ENCODE results near the gene COPS6.

The COPS6 gene

GRCh38 chr7:100088621-100089457 is at the start of gene COPS6:
Gene COPS6 (plus strand): TSS chr7:100088969. CDS start chr7:100088991, 22 bp downstream.
- DNase-seq (ENCODE audit: low read depth in 3 of 3, low spot score in 1 of 3) = peak; percentile 63 to 90 (median 73)

DNA sequence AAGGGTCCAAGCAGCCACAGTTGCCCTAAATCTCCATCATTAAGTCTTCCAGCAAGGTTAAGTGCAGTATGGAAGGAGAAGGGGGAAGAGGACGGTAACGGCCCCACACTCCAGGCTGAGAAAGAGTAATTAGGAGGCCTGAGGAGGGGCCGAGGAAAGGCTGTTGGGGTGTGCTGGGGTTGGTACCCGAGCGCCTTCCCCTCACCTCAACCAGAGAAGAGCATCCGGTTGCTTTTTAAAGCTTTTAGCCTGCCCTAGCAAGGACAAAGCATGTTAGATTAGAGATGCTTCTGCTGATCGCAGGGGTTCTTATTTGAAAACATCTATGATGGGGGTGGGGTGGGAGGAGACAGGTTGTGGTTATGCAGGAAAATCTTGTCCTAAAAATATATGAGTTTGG is 48.2 kb upstream of the COPS6 start:
- no peak for DNase-seq (ENCODE audit: low read depth in 3 of 3, low spot score in 1 of 3)

- no peak for DNase-seq (ENCODE audit: low read depth in 3 of 3, low spot score in 1 of 3)
These were observed 44.1 kb upstream of the COPS6 start for GRCh38 chr7:100044718-100045117.

- no peak for DNase-seq (ENCODE audit: low read depth in 3 of 3, low spot score in 1 of 3)
These were observed 40.1 kb upstream of the COPS6 start for GRCh38 chr7:100048680-100049079.

GRCh38 chr7:100049441-100050291 is 39.1 kb upstream of the COPS6 start, which contains the start of gene ZSCAN21:
Gene ZSCAN21 (plus strand): TSS chr7:100049774. CDS start chr7:100057007, 7,233 bp downstream.
- DNase-seq (ENCODE audit: low read depth in 3 of 3, low spot score in 1 of 3) = peak; percentile 33 to 78 (median 60)

GRCh38 chr7:100051611-100052010 is 37.2 kb upstream of the COPS6 start:
- no peak for DNase-seq (ENCODE audit: low read depth in 3 of 3, low spot score in 1 of 3)

GRCh38 chr7:100053215-100053614 is 35.6 kb upstream of the COPS6 start:
- DNase-seq (ENCODE audit: low read depth in 3 of 3, low spot score in 1 of 3) = no peak

DNA sequence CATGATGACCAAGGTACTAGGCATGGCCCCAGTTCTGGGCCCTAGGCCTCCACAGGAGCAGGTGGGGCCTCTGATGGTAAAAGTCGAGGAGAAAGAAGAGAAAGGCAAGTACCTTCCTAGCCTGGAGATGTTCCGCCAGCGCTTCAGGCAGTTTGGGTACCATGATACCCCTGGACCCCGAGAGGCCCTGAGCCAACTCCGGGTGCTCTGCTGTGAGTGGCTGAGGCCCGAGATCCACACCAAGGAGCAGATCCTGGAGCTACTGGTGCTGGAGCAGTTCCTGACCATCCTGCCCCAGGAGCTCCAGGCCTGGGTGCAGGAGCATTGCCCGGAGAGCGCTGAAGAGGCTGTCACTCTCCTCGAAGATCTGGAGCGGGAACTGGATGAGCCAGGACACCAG is 31.8 kb upstream of the COPS6 start:
- DNase-seq (ENCODE audit: low read depth in 3 of 3, low spot score in 1 of 3) = no peak

- no peak for DNase-seq (ENCODE audit: low read depth in 3 of 3, low spot score in 1 of 3)
These were observed 29.5 kb upstream of the COPS6 start for GRCh38 chr7:100059251-100059739.

DNA sequence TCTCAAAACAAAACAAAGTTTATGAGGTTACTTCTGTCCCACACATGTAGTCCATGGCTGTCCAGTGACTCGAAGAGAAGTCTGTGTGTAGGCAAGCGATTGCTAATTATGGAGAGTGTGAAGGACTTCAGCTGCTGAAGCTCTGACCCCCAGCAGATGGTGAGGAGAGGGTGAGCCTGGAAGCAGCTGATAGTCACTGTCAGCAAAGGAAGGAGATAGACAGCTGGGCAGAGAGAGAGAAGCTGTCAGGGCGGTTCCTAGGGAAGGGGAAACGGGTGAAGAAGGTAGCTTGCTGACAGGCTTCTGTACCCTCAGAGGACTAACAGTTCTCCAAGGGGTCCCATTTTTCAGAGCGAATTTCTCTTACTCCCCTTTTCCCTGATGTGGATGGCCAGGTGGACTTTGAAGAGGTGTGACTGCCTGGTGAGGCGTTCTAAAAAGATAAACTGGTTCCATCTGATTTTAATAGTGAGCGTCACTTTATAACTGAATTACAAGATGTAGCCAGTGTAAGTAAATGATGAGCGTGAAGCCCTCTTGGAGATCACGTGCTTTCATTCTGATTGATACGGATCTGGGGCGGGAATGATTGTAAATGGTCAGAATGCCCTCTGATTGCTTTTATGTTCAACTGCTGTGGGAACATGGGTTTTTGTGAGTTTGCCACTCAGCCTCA is 27.1 kb upstream of the COPS6 start:
- DNase-seq (ENCODE audit: low read depth in 3 of 3, low spot score in 1 of 3) = no peak

DNA sequence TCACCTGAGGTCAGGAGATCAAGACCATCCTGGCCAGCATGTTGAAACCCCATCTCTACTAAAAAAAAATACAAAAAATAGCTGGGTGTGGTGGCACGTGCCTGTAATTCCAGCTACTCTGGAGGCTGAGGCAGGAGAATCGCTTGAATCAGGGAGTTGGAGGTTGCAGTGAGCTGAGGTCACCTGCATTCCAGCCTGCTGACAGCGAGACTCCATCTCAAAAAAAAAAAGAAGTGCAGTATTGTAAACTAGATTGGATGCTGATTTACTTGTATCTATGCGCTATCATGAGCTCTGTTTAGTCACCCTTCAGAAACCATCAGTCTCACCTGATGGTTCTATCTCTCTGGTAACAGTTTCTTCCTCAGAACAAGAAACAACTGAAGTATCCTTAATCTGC is 25.4 kb upstream of the COPS6 start:
- no peak for DNase-seq (ENCODE audit: low read depth in 3 of 3, low spot score in 1 of 3)

- DNase-seq (ENCODE audit: low read depth in 3 of 3, low spot score in 1 of 3) = no peak
These were observed 24.6 kb upstream of the COPS6 start for GRCh38 chr7:100064162-100064561.

DNA sequence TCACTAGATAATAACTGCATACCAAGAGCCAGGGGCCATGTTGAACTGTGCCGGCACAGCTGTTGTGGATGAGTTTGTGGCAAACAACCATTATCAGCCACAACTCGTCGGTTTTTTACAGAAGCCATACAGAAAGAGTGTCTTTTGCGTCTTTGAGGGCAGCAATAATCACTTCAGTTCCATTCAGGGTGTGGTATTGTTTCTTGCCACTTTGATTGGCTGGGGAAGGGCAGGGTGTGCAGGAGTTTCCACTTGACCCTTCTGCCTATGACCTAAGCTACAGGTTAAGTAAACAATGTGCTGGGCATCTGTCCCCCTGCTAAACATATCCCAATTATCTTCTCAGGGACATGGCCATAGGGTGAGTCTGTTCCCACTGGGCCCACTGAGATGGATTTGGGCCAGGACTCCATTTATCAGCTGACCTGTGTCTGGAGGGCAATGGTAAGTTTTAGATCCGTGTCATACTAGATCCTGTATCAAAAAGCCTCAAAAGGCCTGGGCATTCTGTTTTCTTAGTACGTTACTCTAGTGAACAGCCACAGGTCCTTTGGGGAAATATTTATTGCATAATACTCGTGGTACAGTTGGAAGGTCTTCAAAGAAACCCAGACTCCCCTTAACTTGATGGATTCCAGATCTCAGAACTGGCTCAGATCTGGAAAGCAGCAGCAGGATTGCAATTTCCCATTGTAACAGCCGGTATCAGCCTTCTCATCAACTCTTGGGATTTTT is 23.1 kb upstream of the COPS6 start:
- no peak for DNase-seq (ENCODE audit: low read depth in 3 of 3, low spot score in 1 of 3)

GRCh38 chr7:100066953-100067352 is 21.8 kb upstream of the COPS6 start:
- DNase-seq (ENCODE audit: low read depth in 3 of 3, low spot score in 1 of 3) = no peak

DNA sequence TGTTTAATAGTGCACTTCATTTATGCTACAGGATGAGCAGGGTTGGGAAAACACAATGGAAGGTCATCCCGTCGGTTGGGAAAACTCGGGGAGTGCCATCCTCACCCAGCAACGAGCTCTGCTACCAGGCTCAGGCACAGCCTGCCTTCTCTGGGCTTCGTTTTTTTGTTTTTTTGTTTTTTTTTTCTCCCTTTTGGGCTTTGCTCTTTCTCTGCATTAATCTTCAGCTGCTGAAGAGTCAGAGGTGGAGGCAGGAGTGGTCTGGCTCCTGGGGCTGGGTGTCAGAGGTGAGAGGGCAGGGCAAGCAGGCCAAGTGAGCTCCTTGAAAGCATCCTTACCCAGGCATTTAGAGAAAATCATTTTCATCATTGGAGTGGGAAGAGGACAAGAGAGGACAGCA is 18.8 kb upstream of the COPS6 start:
- DNase-seq (ENCODE audit: low read depth in 3 of 3, low spot score in 1 of 3) = no peak

DNA sequence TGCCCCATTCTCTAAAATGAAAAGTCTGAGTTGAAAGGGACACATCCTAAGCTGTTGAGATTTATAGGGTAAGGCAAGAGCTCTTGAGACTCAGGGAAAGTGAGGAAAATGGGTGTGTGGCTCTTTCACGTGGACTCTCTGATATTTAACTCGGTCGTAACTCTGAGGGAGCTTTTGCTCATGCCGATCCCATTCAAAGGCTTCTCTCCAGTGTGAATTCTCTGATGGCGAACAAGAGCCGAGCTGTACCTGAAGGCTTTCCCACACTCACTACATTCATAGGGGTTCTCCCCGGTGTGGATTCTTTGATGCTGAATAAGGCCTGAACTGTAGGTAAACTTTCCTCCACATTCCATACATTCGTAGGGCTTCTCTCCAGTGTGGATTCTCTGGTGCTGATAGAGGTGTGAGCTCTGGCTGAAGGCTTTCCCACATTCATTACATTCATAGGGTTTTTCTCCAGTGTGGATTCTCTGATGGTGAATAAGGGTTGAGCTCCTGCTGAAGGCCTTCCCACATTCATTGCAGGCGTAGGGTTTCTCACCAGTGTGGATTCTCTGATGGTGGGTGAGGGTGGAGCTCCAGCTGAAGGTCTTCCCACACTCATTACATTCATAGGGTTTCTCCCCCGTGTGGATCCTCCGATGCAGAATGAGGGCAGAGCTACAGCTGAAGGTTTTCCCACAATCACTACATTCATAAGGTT is 17.6 kb upstream of the COPS6 start:
- no peak for DNase-seq (ENCODE audit: low read depth in 3 of 3, low spot score in 1 of 3)

DNA sequence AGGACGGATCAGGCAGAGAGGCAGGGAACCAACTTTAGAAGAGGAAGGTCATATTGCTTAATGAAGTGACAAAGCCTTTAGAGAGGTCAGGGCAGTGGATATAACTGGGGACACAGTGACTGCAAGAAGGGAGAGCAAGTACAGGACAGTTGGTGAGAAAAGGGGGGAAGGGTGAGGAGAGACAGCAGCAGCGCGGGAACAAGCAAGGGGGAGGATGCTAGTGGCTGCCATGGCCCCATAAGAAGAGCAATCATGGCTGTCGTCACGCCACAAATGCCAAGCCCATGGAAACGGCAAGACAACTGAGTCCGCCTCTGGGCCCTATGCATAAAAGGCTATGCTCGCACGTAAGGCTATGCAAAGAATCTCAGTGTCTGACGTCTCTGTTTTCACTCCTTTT is 16.3 kb upstream of the COPS6 start:
- DNase-seq (ENCODE audit: low read depth in 3 of 3, low spot score in 1 of 3) = no peak

- no peak for DNase-seq (ENCODE audit: low read depth in 3 of 3, low spot score in 1 of 3)
These were observed 13.9 kb upstream of the COPS6 start for GRCh38 chr7:100074841-100075240.

GRCh38 chr7:100075418-100075817 is 13.4 kb upstream of the COPS6 start:
- no peak for DNase-seq (ENCODE audit: low read depth in 3 of 3, low spot score in 1 of 3)

GRCh38 chr7:100077205-100077604 is 11.6 kb upstream of the COPS6 start:
- DNase-seq (ENCODE audit: low read depth in 3 of 3, low spot score in 1 of 3) = no peak

Measured in stimulated activated CD4-positive, alpha-beta T cell treated with anti-CD3 and anti-CD28 coated beads, TNF-alpha, amount 100 ng/mL, for 1 hour (primary cell).